ENCODE measurements around the gene FAHD1. TPM values are rescaled to one million over a fixed set of nuclear protein-coding genes. Genes with fewer than 3 reads are reported as not detected.
"Not testable (repeated sequence)": the region's sequence is repeated elsewhere in the genome, so short reads cannot be mapped to it uniquely, and the experiment has no call there.

The FAHD1 gene
- total RNA-seq, 1 donor from 2014 or later = 26.0 TPM

GRCh38 chr16:1789643-1790045 is 37.4 kb upstream of the FAHD1 start:
- no peak for DNase-seq

- DNase-seq = no peak
Observed at GRCh38 chr16:1790261-1790610, 36.8 kb upstream of the FAHD1 start.

GRCh38 chr16:1790611-1791255 is 36.3 kb upstream of the FAHD1 start:
- DNase-seq = no peak

GRCh38 chr16:1791256-1791942 is 35.6 kb upstream of the FAHD1 start:
- DNase-seq = no peak

GRCh38 chr16:1791943-1792812 is 34.8 kb upstream of the FAHD1 start:
- DNase-seq = no peak

- no peak for DNase-seq
Observed at GRCh38 chr16:1792836-1793577, 34.0 kb upstream of the FAHD1 start.

GRCh38 chr16:1793578-1794220 is 33.3 kb upstream of the FAHD1 start, which contains the start of gene IGFALS:
Gene IGFALS, minus strand, starts transcription at chr16:1793705. Its CDS starts 53 bp downstream, at chr16:1793652.
- no peak for DNase-seq

GRCh38 chr16:1794221-1794871 is 32.7 kb upstream of the FAHD1 start:
- DNase-seq = no peak

GRCh38 chr16:1794908-1795666 is 31.9 kb upstream of the FAHD1 start:
- no peak for DNase-seq

GRCh38 chr16:1799263-1799662 is 27.7 kb upstream of the FAHD1 start:
- not testable (repeated sequence) for DNase-seq

- no peak for DNase-seq
Observed at GRCh38 chr16:1800701-1801100, 26.3 kb upstream of the FAHD1 start.

- DNase-seq = no peak
Observed at GRCh38 chr16:1807626-1808025, 19.4 kb upstream of the FAHD1 start.

- DNase-seq = no peak
Observed at GRCh38 chr16:1808691-1809090, 18.3 kb upstream of the FAHD1 start.

- DNase-seq = no peak
Observed at GRCh38 chr16:1809281-1809801, 17.7 kb upstream of the FAHD1 start.

GRCh38 chr16:1810106-1810505 is 16.9 kb upstream of the FAHD1 start:
- no peak for DNase-seq

GRCh38 chr16:1810536-1810935 is 16.5 kb upstream of the FAHD1 start:
- no peak for DNase-seq

- DNase-seq = no peak
Observed at GRCh38 chr16:1812732-1813163, 14.3 kb upstream of the FAHD1 start.

GRCh38 chr16:1815461-1815860 is 11.5 kb upstream of the FAHD1 start:
- DNase-seq = no peak

- no peak for DNase-seq
Observed at GRCh38 chr16:1816396-1817275, 10.4 kb upstream of the FAHD1 start.
